GM10248 (cell line): ENCODE results near the gene LAMTOR3.

ENCODE experiments used
- CTCF ChIA-PET: fragments of 300-600 bp; sonication (Branson Sonifier 250); formaldehyde crosslinking; extraction: SDS; loops from one replicate; lab custom pipeline; 2021; ENCODE audit warnings: antibody characterized with exemption; lab: Yijun Ruan, JAX
- POLR2A ChIA-PET: fragments of 350-650 bp; sonication (Branson Sonifier 250); formaldehyde crosslinking; extraction: SDS; loops from one replicate; lab custom pipeline; 2020; ENCODE audit warnings: antibody characterized with exemption; lab: Yijun Ruan, JAX
- DNase-seq: peaks from one replicate; pipeline ENCODE4 v3.0.0; 2012; ENCODE audit errors: extremely low spot score
- TF ChIP-seq, protein P1 (sequence below): IDR thresholded peaks from 2 replicates; pipeline ENCODE4 v1.5.1; 2012; ENCODE audit warnings: mild to moderate bottlenecking, low read depth; ENCODE audit errors: extremely low read depth, missing control alignments, control extremely low read depth

Gene LAMTOR3, protein sequence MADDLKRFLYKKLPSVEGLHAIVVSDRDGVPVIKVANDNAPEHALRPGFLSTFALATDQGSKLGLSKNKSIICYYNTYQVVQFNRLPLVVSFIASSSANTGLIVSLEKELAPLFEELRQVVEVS

GRCh38 chr4:99894161-99894997 lies at the start of gene LAMTOR3:
Gene LAMTOR3 (minus strand): TSS chr4:99894427. CDS start chr4:99893963, 464 bp downstream.
- ChIA-PET CTCF (interaction anchor here (0.7 to 2.5 kb wide), 8 partner anchors 9 to 87 kb away, joined by 3 to 13 read pairs (median 4); no protein-coding TSS in a partner anchor), POLR2A (interaction anchor here (0.6 to 1.5 kb wide), 6 partner anchors 10 to 331 kb away, joined by 3 to 15 read pairs (median 4); partner anchors contain the start of genes DNAJB14, H2AZ1 and TRMT10A)
- TF ChIP-seq, protein P1, sequence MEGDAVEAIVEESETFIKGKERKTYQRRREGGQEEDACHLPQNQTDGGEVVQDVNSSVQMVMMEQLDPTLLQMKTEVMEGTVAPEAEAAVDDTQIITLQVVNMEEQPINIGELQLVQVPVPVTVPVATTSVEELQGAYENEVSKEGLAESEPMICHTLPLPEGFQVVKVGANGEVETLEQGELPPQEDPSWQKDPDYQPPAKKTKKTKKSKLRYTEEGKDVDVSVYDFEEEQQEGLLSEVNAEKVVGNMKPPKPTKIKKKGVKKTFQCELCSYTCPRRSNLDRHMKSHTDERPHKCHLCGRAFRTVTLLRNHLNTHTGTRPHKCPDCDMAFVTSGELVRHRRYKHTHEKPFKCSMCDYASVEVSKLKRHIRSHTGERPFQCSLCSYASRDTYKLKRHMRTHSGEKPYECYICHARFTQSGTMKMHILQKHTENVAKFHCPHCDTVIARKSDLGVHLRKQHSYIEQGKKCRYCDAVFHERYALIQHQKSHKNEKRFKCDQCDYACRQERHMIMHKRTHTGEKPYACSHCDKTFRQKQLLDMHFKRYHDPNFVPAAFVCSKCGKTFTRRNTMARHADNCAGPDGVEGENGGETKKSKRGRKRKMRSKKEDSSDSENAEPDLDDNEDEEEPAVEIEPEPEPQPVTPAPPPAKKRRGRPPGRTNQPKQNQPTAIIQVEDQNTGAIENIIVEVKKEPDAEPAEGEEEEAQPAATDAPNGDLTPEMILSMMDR, result no peak
- peak; percentile 94 for DNase-seq

DNA sequence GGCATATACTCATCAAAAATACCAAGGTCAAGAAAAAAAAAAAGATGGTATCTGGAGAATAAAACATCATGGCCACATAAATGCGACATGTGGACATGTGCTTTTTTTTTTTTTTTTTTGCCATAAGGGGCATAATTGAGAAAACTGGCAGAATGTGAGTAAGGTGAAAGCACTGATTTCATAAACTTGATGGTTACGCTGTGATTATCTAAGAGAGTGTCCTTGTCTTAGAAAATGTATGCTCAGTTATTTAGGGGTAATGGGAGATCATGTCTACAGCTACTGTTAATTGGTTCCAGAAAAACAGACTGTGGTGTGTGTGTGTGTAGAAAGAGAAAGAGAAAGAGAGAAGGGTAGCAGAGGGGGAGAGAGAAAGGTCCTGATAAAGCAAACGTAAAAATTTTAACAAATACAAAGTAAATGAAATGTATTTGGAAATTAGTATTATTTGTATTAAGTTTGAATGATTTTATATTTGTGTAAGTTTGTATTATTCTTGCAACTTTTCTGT lies 44.1 kb upstream of the LAMTOR3 start:
- ChIA-PET CTCF (interaction anchor here (3.4 kb wide), 1 partner anchor 9 kb away, joined by 17 read pairs; the partner anchor contains the start of gene DNAJB14), POLR2A (no interaction called here)
- TF ChIP-seq, protein P1, result no peak
- DNase-seq, result no peak

- ChIA-PET POLR2A (no interaction called here), CTCF (no interaction called here)
- TF ChIP-seq, protein P1, result no peak
- DNase-seq, result no peak
Measured at GRCh38 chr4:99934891-99935290, 40.7 kb upstream of the LAMTOR3 start.

DNA sequence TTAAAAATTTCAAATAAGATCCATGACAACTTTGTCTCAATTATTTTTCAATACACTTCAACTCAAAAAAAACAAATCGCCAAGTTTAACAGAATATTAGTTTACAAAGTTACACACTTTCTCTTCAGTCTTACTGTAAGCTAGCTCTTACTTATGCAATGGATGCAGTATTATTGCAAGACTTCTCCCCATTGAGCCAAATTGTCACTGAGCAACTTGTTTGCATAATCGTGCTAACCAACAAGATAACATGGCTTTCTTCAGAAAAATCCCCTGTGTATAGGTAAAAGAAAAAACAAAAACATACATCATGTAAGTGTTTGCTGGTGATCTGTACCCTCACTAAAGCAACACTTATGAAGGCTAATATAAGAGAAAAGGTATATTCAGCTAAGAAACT lies 33.3 kb upstream of the LAMTOR3 start:
- POLR2A ChIA-PET, result no interaction called here
- TF ChIP-seq, protein P1, result no peak
- DNase-seq, result no peak
- CTCF ChIA-PET, result interaction anchor here (1.3 to 2.5 kb wide), 4 partner anchors 14 to 116 kb away, joined by 3 to 10 read pairs (median 8); partner anchors contain the start of gene DNAJB14

GRCh38 chr4:99921174-99921573 lies 26.9 kb upstream of the LAMTOR3 start:
- ChIA-PET POLR2A (no interaction called here), CTCF (interaction anchor here (0.7 to 1.4 kb wide), 2 partner anchors 8 to 109 kb away, joined by 3 to 4 read pairs; no protein-coding TSS in a partner anchor)
- TF ChIP-seq, protein P1, result no peak
- DNase-seq, result no peak

- ChIA-PET CTCF (interaction anchor here (1.0 to 2.1 kb wide), 4 partner anchors 12 to 30 kb away, joined by 3 to 5 read pairs (median 3); partner anchors contain the start of gene LAMTOR3), POLR2A (no interaction called here)
- TF ChIP-seq, protein P1, result no peak
- DNase-seq, result no peak
Measured at GRCh38 chr4:99918656-99919055, 24.4 kb upstream of the LAMTOR3 start.
